ENCODE results near the gene CDCA8.

DNA sequence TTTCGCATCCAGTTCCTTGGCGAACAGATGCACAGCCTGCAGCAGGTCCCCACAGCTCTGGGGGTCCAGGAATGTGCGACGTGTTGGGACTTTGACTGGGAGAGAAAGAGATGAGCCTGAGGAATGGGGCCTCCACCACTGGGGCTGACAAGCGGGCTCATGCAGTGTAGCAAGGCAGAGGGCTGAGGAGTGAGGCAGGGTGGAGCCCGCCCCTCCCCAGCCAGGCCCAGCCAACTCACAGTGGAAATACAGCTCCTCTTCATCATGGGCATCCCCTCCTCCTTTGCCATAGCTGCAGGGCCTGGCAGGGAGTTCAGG lies 30.7 kb downstream of the CDCA8 start:
- TF ChIP-seq, protein P1, sequence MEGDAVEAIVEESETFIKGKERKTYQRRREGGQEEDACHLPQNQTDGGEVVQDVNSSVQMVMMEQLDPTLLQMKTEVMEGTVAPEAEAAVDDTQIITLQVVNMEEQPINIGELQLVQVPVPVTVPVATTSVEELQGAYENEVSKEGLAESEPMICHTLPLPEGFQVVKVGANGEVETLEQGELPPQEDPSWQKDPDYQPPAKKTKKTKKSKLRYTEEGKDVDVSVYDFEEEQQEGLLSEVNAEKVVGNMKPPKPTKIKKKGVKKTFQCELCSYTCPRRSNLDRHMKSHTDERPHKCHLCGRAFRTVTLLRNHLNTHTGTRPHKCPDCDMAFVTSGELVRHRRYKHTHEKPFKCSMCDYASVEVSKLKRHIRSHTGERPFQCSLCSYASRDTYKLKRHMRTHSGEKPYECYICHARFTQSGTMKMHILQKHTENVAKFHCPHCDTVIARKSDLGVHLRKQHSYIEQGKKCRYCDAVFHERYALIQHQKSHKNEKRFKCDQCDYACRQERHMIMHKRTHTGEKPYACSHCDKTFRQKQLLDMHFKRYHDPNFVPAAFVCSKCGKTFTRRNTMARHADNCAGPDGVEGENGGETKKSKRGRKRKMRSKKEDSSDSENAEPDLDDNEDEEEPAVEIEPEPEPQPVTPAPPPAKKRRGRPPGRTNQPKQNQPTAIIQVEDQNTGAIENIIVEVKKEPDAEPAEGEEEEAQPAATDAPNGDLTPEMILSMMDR (IDR thresholded peaks at IDR 0.05): no peak
- no peak for TF ChIP-seq POLR2A (IDR thresholded peaks at IDR 0.05)
